Common myeloid progenitor, CD34-positive (primary cell): ENCODE data around the gene INSIG1.
A peak's percentile ranks its signal among the peaks of the same experiment; 100 is the strongest.

Experiments
- CTCF ChIA-PET: fragments of 350-600 bp; sonication (Branson Sonifier 250); formaldehyde crosslinking; loops from one replicate; lab custom pipeline; 2021; ENCODE audit warnings: antibody characterized with exemption; lab: Charles Lee
- POLR2A ChIA-PET: fragments of 350-600 bp; sonication (Branson Sonifier 250); formaldehyde crosslinking; loops from one replicate; lab custom pipeline; 2021; ENCODE audit warnings: antibody characterized with exemption; lab: Charles Lee
- DNase-seq, 3 donors: peaks; one replicate each; pipeline versions ENCODE4 v3.0.0 to v3.0.0-alpha.2; 2013
- H3K27ac ChIP-seq, 2 experiments: 1 replicate in 1 of 2; 2 replicates in 1 of 2; pipeline ENCODE4 v1.7.0; 2013; ENCODE audit warnings: inconsistent platforms in 2 of 2, low read length in 2 of 2, mild to moderate bottlenecking in 2 of 2, low read depth in 1 of 2, moderate library complexity in 1 of 2; ENCODE audit not compliant: severe bottlenecking in 2 of 2, insufficient read depth in 1 of 2, poor library complexity in 1 of 2
- H3K27me3 ChIP-seq, 5 experiments: replicated peaks in 2 of 5; 1 replicate in 3 of 5; 2 replicates in 2 of 5; pipeline versions ENCODE4 v1.6.1 to v1.7.0; 2013; ENCODE audit warnings: low read length in 4 of 5, mild to moderate bottlenecking in 2 of 5, moderate library complexity in 2 of 5, inconsistent platforms in 1 of 5; ENCODE audit not compliant: insufficient read depth in 5 of 5, control insufficient read depth in 4 of 5
- H3K36me3 ChIP-seq, 4 experiments: 1 replicate in 2 of 4; 2 replicates in 2 of 4; pipeline versions ENCODE4 v1.6.1 to v1.7.0; 2013; ENCODE audit warnings: low read length in 3 of 4, control low read depth in 1 of 4, mild to moderate bottlenecking in 1 of 4; ENCODE audit not compliant: control insufficient read depth in 4 of 4, insufficient read depth in 4 of 4
- H3K4me1 ChIP-seq, 4 experiments: 1 replicate in 3 of 4; 2 replicates in 1 of 4; pipeline versions ENCODE4 v1.6.1 to v1.7.1; 2013; ENCODE audit warnings: low read length in 3 of 4, mild to moderate bottlenecking in 3 of 4, control low read depth in 1 of 4, inconsistent platforms in 1 of 4, moderate library complexity in 1 of 4; ENCODE audit not compliant: control insufficient read depth in 4 of 4, insufficient read depth in 4 of 4; ENCODE audit errors: control extremely low read depth in 1 of 4
- H3K4me3 ChIP-seq, 7 experiments: 1 replicate in 4 of 7; 2 replicates in 3 of 7; pipeline versions ENCODE4 v1.5.1 to v1.7.0; 2013; ENCODE audit warnings: mild to moderate bottlenecking in 7 of 7, low read length in 6 of 7, moderate library complexity in 6 of 7, inconsistent platforms in 2 of 7, low read depth in 2 of 7, control low read depth in 1 of 7; ENCODE audit not compliant: insufficient read depth in 4 of 7, control insufficient read depth in 1 of 7; ENCODE audit errors: extremely low read depth in 1 of 7
- H3K9me3 ChIP-seq, 5 experiments: 1 replicate in 4 of 5; 2 replicates in 1 of 5; pipeline versions ENCODE4 v1.6.1 to v1.7.1; 2013; ENCODE audit warnings: low read length in 4 of 5, mild to moderate bottlenecking in 2 of 5, inconsistent platforms in 1 of 5, low read depth in 1 of 5, moderate library complexity in 1 of 5; ENCODE audit not compliant: control insufficient read depth in 4 of 5, insufficient read depth in 2 of 5; ENCODE audit errors: control extremely low read depth in 1 of 5
- WGBS: methylation state at CpG from one replicate; pipeline ENCODE4 v1.1.5; 2013; ENCODE audit not compliant: insufficient coverage; 5-methylcytosine and 5-hydroxymethylcytosine counted together

Gene INSIG1

GRCh38 chr7:155324012-155324917, 26.6 kb downstream of the INSIG1 start:
- Histone ChIP-seq H3K27ac (no peak overlapping the region), H3K27me3 (peaks cover 0 to 3% (median 3%) of the 10 kb centered on the region in 5 experiments), H3K4me1 (no peaks in the 10 kb centered on the region), H3K4me3 (no peak overlapping the region), H3K36me3 (no peaks in the 10 kb centered on the region), H3K9me3 (peaks cover 0 to 7% (median 0%) of the 10 kb centered on the region in 5 experiments)
- 91% methylated on average over 15 of the region's 19 CpGs for WGBS
- peak; percentile 26 to 79 (median 52) for DNase-seq
- ChIA-PET POLR2A (interaction anchor here (1.0 kb wide), 1 partner anchor 396 kb away, joined by 3 read pairs; no protein-coding TSS in a partner anchor), CTCF (interaction anchor here (0.9 to 2.3 kb wide), 3 partner anchors 17 to 25 kb away, joined by 3 to 8 read pairs (median 4); no protein-coding TSS in a partner anchor)

GRCh38 chr7:155324918-155325235, 27.2 kb downstream of the INSIG1 start:
- Histone ChIP-seq H3K4me1 (no peaks in the 10 kb centered on the region), H3K27me3 (peaks cover 0 to 3% (median 0%) of the 10 kb centered on the region in 5 experiments), H3K4me3 (no peak overlapping the region), H3K9me3 (peaks cover 0 to 7% (median 0%) of the 10 kb centered on the region in 5 experiments), H3K27ac (no peak overlapping the region), H3K36me3 (no peaks in the 10 kb centered on the region)
- no peak for DNase-seq
- CTCF ChIA-PET = interaction anchor here (2.3 kb wide), 1 partner anchor 20 kb away, joined by 8 read pairs; no protein-coding TSS in a partner anchor
- WGBS = no CpG with 5 or more reads among the region's 2 CpGs
- POLR2A ChIA-PET = no interaction called here

GRCh38 chr7:155326385-155326784, 28.7 kb downstream of the INSIG1 start:
- Histone ChIP-seq H3K36me3 (no peaks in the 10 kb centered on the region), H3K4me1 (no peaks in the 10 kb centered on the region), H3K27ac (no peak overlapping the region), H3K4me3 (no peak overlapping the region), H3K27me3 (peaks cover 0 to 4% (median 0%) of the 10 kb centered on the region in 5 experiments), H3K9me3 (peaks cover 0 to 7% (median 0%) of the 10 kb centered on the region in 5 experiments)
- 83% methylated on average over 7 of the region's 9 CpGs for WGBS
- ChIA-PET CTCF (interaction anchor here (0.5 to 2.3 kb wide), 2 partner anchors 18 to 51 kb away, joined by 5 to 8 read pairs; no protein-coding TSS in a partner anchor), POLR2A (no interaction called here)
- DNase-seq = no peak

- Histone ChIP-seq H3K4me1 (no peaks in the 10 kb centered on the region), H3K4me3 (no peak overlapping the region), H3K27me3 (peaks cover 0 to 9% (median 4%) of the 10 kb centered on the region in 5 experiments), H3K27ac (no peak overlapping the region), H3K36me3 (no peaks in the 10 kb centered on the region), H3K9me3 (peaks cover 0 to 4% (median 0%) of the 10 kb centered on the region in 5 experiments)
- WGBS = 89% methylated on average over 8 of the region's 13 CpGs
- POLR2A ChIA-PET = no interaction called here
- CTCF ChIA-PET = no interaction called here
- no peak for DNase-seq
Observed at GRCh38 chr7:155327590-155328320, 30.1 kb downstream of the INSIG1 start.

- Histone ChIP-seq H3K9me3 (no peaks in the 10 kb centered on the region), H3K27me3 (peaks cover 0 to 23% (median 6%) of the 10 kb centered on the region in 5 experiments), H3K4me3 (no peak overlapping the region), H3K4me1 (no peaks in the 10 kb centered on the region), H3K27ac (no peak overlapping the region), H3K36me3 (no peaks in the 10 kb centered on the region)
- peak in 2 of 3 donors; percentile 33 to 34 for DNase-seq
- POLR2A ChIA-PET = no interaction called here
- CTCF ChIA-PET = no interaction called here
- no CpG with 5 or more reads among the region's 5 CpGs for WGBS
Observed at GRCh38 chr7:155329225-155329624, 31.5 kb downstream of the INSIG1 start.

GRCh38 chr7:155331396-155331795, 33.7 kb downstream of the INSIG1 start:
- Histone ChIP-seq H3K27me3 (peaks cover 0 to 23% (median 8%) of the 10 kb centered on the region in 5 experiments), H3K27ac (no peak overlapping the region), H3K4me1 (no peaks in the 10 kb centered on the region), H3K9me3 (no peaks in the 10 kb centered on the region), H3K4me3 (no peak overlapping the region), H3K36me3 (no peaks in the 10 kb centered on the region)
- 60% methylated on average over 3 of the region's 4 CpGs for WGBS
- CTCF ChIA-PET = interaction anchor here (0.8 to 1.5 kb wide), 4 partner anchors 11 to 28 kb away, joined by 3 to 4 read pairs (median 4); no protein-coding TSS in a partner anchor
- POLR2A ChIA-PET = no interaction called here
- DNase-seq = no peak
